Testis (tissue), 2 donors: ENCODE data around the gene PCGF5.

ENCODE experiments used
- POLR2A ChIP-seq: fragments of 450-650 bp; IDR thresholded peaks from one replicate; pipeline ENCODE4 v1.6.1; 2017; ENCODE audit warnings: antibody characterized with exemption, mild to moderate bottlenecking, moderate library complexity
- TF ChIP-seq, protein P1 (sequence below), 3 experiments: fragments of 450-650 bp in 2 of 3; fragments of 200-600 bp in 1 of 3; sonication (generic) in 1 of 3; IDR thresholded peaks; one replicate each; pipeline ENCODE4 v1.5.1; 2016 to 2019; ENCODE audit warnings: antibody characterized with exemption in 3 of 3, mild to moderate bottlenecking in 2 of 3, moderate library complexity in 1 of 3

DNA sequence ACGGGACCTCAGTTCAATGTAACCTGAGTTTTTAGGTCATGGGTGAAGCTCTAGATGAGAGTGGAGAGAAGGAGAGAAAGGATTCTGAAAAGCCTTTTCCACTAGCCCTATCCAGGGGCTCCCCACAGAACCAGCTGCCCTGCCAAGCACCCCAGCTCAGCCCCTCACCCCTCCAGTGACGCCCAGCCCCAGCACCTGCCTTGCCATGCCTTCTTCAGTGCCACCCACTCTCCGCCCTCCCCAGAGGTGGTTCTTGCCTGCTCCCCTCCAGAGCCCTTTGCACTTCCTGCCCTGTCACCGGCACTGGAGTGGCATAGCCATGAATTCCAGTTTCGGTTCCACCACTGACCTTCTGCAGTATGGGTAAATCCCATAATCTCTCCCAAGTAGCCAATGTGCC lies 70.1 kb downstream of the PCGF5 start:
- TF ChIP-seq, protein P1, sequence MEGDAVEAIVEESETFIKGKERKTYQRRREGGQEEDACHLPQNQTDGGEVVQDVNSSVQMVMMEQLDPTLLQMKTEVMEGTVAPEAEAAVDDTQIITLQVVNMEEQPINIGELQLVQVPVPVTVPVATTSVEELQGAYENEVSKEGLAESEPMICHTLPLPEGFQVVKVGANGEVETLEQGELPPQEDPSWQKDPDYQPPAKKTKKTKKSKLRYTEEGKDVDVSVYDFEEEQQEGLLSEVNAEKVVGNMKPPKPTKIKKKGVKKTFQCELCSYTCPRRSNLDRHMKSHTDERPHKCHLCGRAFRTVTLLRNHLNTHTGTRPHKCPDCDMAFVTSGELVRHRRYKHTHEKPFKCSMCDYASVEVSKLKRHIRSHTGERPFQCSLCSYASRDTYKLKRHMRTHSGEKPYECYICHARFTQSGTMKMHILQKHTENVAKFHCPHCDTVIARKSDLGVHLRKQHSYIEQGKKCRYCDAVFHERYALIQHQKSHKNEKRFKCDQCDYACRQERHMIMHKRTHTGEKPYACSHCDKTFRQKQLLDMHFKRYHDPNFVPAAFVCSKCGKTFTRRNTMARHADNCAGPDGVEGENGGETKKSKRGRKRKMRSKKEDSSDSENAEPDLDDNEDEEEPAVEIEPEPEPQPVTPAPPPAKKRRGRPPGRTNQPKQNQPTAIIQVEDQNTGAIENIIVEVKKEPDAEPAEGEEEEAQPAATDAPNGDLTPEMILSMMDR (IDR thresholded peaks at IDR 0.05): no peak
- no peak for TF ChIP-seq POLR2A
